Activated naive CD4-positive, alpha-beta T cell treated with anti-CD3 and anti-CD28 coated beads, Interleukin-2, amount 50 U/mL, for 24 hours (primary cell): ENCODE results near the gene GPATCH3.
"Not testable (repeated sequence)": the region's sequence is repeated elsewhere in the genome, so short reads cannot be mapped to it uniquely, and the experiment has no call there.

Experiments used
- H3K27ac Mint-ChIP-seq: one replicate; pipeline ENCODE4 v1.8.0; 2021; ENCODE audit warnings: mild to moderate bottlenecking, mixed read lengths
- H3K27me3 Mint-ChIP-seq: one replicate; pipeline ENCODE4 v1.8.0; 2021; ENCODE audit warnings: mixed read lengths
- H3K36me3 Mint-ChIP-seq: one replicate; pipeline ENCODE4 v1.8.0; 2021; ENCODE audit warnings: mixed read lengths
- H3K4me1 Mint-ChIP-seq: one replicate; pipeline ENCODE4 v1.8.0; 2021; ENCODE audit warnings: mixed read lengths
- H3K4me3 Mint-ChIP-seq: one replicate; pipeline ENCODE4 v1.8.0; 2021; ENCODE audit warnings: mild to moderate bottlenecking, mixed read lengths
- H3K9me3 Mint-ChIP-seq: one replicate; pipeline ENCODE4 v1.8.0; 2021; ENCODE audit warnings: mixed read lengths

The GPATCH3 gene

GRCh38 chr1:26894263-26894662 is 6.0 kb downstream of the GPATCH3 start:
- H3K9me3 Mint-ChIP-seq, result no peaks in the 10 kb centered on the region
- no peak overlapping the region for H3K4me3 Mint-ChIP-seq
- H3K27ac Mint-ChIP-seq, result peak overlapping the region; percentile 70
- no peaks in the 10 kb centered on the region for H3K27me3 Mint-ChIP-seq
- peaks cover 24% of the 10 kb centered on the region for H3K4me1 Mint-ChIP-seq
- peaks cover 16% of the 10 kb centered on the region for H3K36me3 Mint-ChIP-seq

- Mint-ChIP-seq H3K4me3 (peak overlapping the region; percentile 97), H3K27me3 (no peaks in the 10 kb centered on the region), H3K9me3 (no peaks in the 10 kb centered on the region), H3K27ac (peak overlapping the region; percentile 90), H3K36me3 (peaks cover 16% of the 10 kb centered on the region), H3K4me1 (peaks cover 24% of the 10 kb centered on the region)
Measured at GRCh38 chr1:26890467-26890796, 9.8 kb downstream of the GPATCH3 start.

- Mint-ChIP-seq H3K4me1 (peaks cover 28% of the 10 kb centered on the region), H3K9me3 (no peaks in the 10 kb centered on the region), H3K4me3 (peak within 1 kb of the TSS; percentile 97), H3K36me3 (peaks cover 16% of the 10 kb centered on the region), H3K27ac (peak within 1 kb of the TSS; percentile 94), H3K27me3 (no peaks in the 10 kb centered on the region)
Measured at GRCh38 chr1:26889551-26890466, 10.5 kb downstream of the GPATCH3 start, which contains the start of gene GPN2. GPN2 (minus strand) TSS chr1:26890283; CDS start chr1:26890096, 187 bp downstream.

- peak overlapping the region; percentile 97 for H3K4me3 Mint-ChIP-seq
- no peaks in the 10 kb centered on the region for H3K27me3 Mint-ChIP-seq
- peak overlapping the region; percentile 41 for H3K27ac Mint-ChIP-seq
- H3K9me3 Mint-ChIP-seq, result no peaks in the 10 kb centered on the region
- H3K36me3 Mint-ChIP-seq, result peaks cover 10% of the 10 kb centered on the region
- peaks cover 29% of the 10 kb centered on the region for H3K4me1 Mint-ChIP-seq
Measured at GRCh38 chr1:26888231-26888630, 12.0 kb downstream of the GPATCH3 start.

GRCh38 chr1:26887125-26887524 is 13.1 kb downstream of the GPATCH3 start:
- Mint-ChIP-seq H3K4me1 (peaks cover 37% of the 10 kb centered on the region), H3K4me3 (peak overlapping the region; percentile 57), H3K9me3 (no peaks in the 10 kb centered on the region), H3K27ac (peak overlapping the region; percentile 73), H3K27me3 (no peaks in the 10 kb centered on the region), H3K36me3 (peaks cover 14% of the 10 kb centered on the region)

- peaks cover 6% of the 10 kb centered on the region for H3K36me3 Mint-ChIP-seq
- H3K27ac Mint-ChIP-seq, result no peak overlapping the region
- peaks cover 16% of the 10 kb centered on the region for H3K4me1 Mint-ChIP-seq
- no peaks in the 10 kb centered on the region for H3K27me3 Mint-ChIP-seq
- H3K4me3 Mint-ChIP-seq, result no peak overlapping the region
- H3K9me3 Mint-ChIP-seq, result no peaks in the 10 kb centered on the region
Measured at GRCh38 chr1:26882696-26883463, 17.4 kb downstream of the GPATCH3 start.

- not testable (repeated sequence) for H3K4me3 Mint-ChIP-seq, H3K27me3 Mint-ChIP-seq, H3K9me3 Mint-ChIP-seq, H3K27ac Mint-ChIP-seq, H3K36me3 Mint-ChIP-seq
- H3K4me1 Mint-ChIP-seq, result peaks cover 12% of the 10 kb centered on the region
Measured at GRCh38 chr1:26881611-26882010, 18.7 kb downstream of the GPATCH3 start.

- Mint-ChIP-seq H3K27ac (no peak overlapping the region), H3K9me3 (no peaks in the 10 kb centered on the region), H3K27me3 (no peaks in the 10 kb centered on the region), H3K36me3 (peaks cover 8% of the 10 kb centered on the region), H3K4me3 (no peak overlapping the region), H3K4me1 (peaks cover 9% of the 10 kb centered on the region)
Measured at GRCh38 chr1:26879793-26880192, 20.5 kb downstream of the GPATCH3 start.

GRCh38 chr1:26877326-26877725 is 22.9 kb downstream of the GPATCH3 start:
- Mint-ChIP-seq H3K4me1 (no peaks in the 10 kb centered on the region), H3K9me3 (no peaks in the 10 kb centered on the region), H3K4me3 (no peak overlapping the region), H3K27ac (no peak overlapping the region), H3K27me3 (no peaks in the 10 kb centered on the region), H3K36me3 (peaks cover 2% of the 10 kb centered on the region)

- Mint-ChIP-seq H3K36me3 (peaks cover 2% of the 10 kb centered on the region), H3K9me3 (no peaks in the 10 kb centered on the region), H3K4me3 (no peak overlapping the region), H3K27me3 (no peaks in the 10 kb centered on the region), H3K4me1 (no peaks in the 10 kb centered on the region), H3K27ac (no peak overlapping the region)
Measured at GRCh38 chr1:26874896-26875295, 25.4 kb downstream of the GPATCH3 start.

- H3K36me3 Mint-ChIP-seq, H3K4me1 Mint-ChIP-seq, H3K27me3 Mint-ChIP-seq, H3K4me3 Mint-ChIP-seq, H3K9me3 Mint-ChIP-seq, H3K27ac Mint-ChIP-seq: not testable (repeated sequence)
Measured at GRCh38 chr1:26873097-26873496, 27.2 kb downstream of the GPATCH3 start.

GRCh38 chr1:26864610-26865480 is 35.4 kb downstream of the GPATCH3 start:
- Mint-ChIP-seq H3K4me3 (peak overlapping the region; percentile 90), H3K36me3 (no peaks in the 10 kb centered on the region), H3K27me3 (no peaks in the 10 kb centered on the region), H3K4me1 (peaks cover 27% of the 10 kb centered on the region), H3K9me3 (no peaks in the 10 kb centered on the region), H3K27ac (peak overlapping the region; percentile 46)

GRCh38 chr1:26863685-26864077 is 36.6 kb downstream of the GPATCH3 start:
- no peaks in the 10 kb centered on the region for H3K9me3 Mint-ChIP-seq
- H3K4me1 Mint-ChIP-seq, result peaks cover 27% of the 10 kb centered on the region
- H3K27ac Mint-ChIP-seq, result no peak overlapping the region
- H3K36me3 Mint-ChIP-seq, result no peaks in the 10 kb centered on the region
- no peaks in the 10 kb centered on the region for H3K27me3 Mint-ChIP-seq
- H3K4me3 Mint-ChIP-seq, result no peak overlapping the region

GRCh38 chr1:26862781-26863684 is 37.2 kb downstream of the GPATCH3 start, which contains the start of gene SFN:
SFN (plus strand) TSS chr1:26863149; CDS start chr1:26863213, 64 bp downstream.
- peaks cover 27% of the 10 kb centered on the region for H3K4me1 Mint-ChIP-seq
- H3K9me3 Mint-ChIP-seq, result no peaks in the 10 kb centered on the region
- peak within 1 kb of the TSS; percentile 61 for H3K4me3 Mint-ChIP-seq
- H3K27ac Mint-ChIP-seq, result no peak within 1 kb of the TSS
- H3K36me3 Mint-ChIP-seq, result no peaks in the 10 kb centered on the region
- H3K27me3 Mint-ChIP-seq, result no peaks in the 10 kb centered on the region
